ENCODE measurements around the gene MYL9.
"Not testable (repeated sequence)": the region's sequence is repeated elsewhere in the genome, so short reads cannot be mapped to it uniquely, and the experiment has no call there.

MYL9 gene

GRCh38 chr20:36563374-36563773 lies 22.1 kb downstream of the MYL9 start:
- Histone ChIP-seq H3K4me3 (ENCODE audit: low read length) (peak overlapping the region; percentile 16), H3K9ac (ENCODE audit: low read length) (no peak overlapping the region), H3K9me3 (ENCODE audit: control insufficient read depth, low read depth, low read length) (peaks cover 6% of the 10 kb centered on the region), H3K4me1 (ENCODE audit: control insufficient read depth, low read depth, low read length) (peaks cover 11% of the 10 kb centered on the region), H3K27me3 (ENCODE audit: control insufficient read depth, insufficient read depth, low read length) (no peaks in the 10 kb centered on the region), H3K36me3 (ENCODE audit: control insufficient read depth, low read depth, low read length) (no peaks in the 10 kb centered on the region), H3K27ac (ENCODE audit: low read length) (no peak overlapping the region)

GRCh38 chr20:36564078-36564725 lies 22.9 kb downstream of the MYL9 start:
- H3K36me3 ChIP-seq (ENCODE audit: control insufficient read depth, low read depth, low read length); H3K9ac ChIP-seq (ENCODE audit: low read length); H3K9me3 ChIP-seq (ENCODE audit: control insufficient read depth, low read depth, low read length); H3K27me3 ChIP-seq (ENCODE audit: control insufficient read depth, insufficient read depth, low read length); H3K27ac ChIP-seq (ENCODE audit: low read length); H3K4me3 ChIP-seq (ENCODE audit: low read length): not testable (repeated sequence)
- H3K4me1 ChIP-seq (ENCODE audit: control insufficient read depth, low read depth, low read length), result peaks cover 11% of the 10 kb centered on the region

GRCh38 chr20:36564726-36565121 lies 23.4 kb downstream of the MYL9 start:
- H3K27ac ChIP-seq (ENCODE audit: low read length); H3K36me3 ChIP-seq (ENCODE audit: control insufficient read depth, low read depth, low read length); H3K4me3 ChIP-seq (ENCODE audit: low read length); H3K9me3 ChIP-seq (ENCODE audit: control insufficient read depth, low read depth, low read length); H3K9ac ChIP-seq (ENCODE audit: low read length); H3K27me3 ChIP-seq (ENCODE audit: control insufficient read depth, insufficient read depth, low read length): not testable (repeated sequence)
- H3K4me1 ChIP-seq (ENCODE audit: control insufficient read depth, low read depth, low read length), result peaks cover 15% of the 10 kb centered on the region

GRCh38 chr20:36565520-36565919 lies 24.2 kb downstream of the MYL9 start:
- H3K27me3 ChIP-seq (ENCODE audit: control insufficient read depth, insufficient read depth, low read length), result no peaks in the 10 kb centered on the region
- H3K9me3 ChIP-seq (ENCODE audit: control insufficient read depth, low read depth, low read length), result peaks cover 6% of the 10 kb centered on the region
- no peak overlapping the region for H3K4me3 ChIP-seq (ENCODE audit: low read length)
- H3K4me1 ChIP-seq (ENCODE audit: control insufficient read depth, low read depth, low read length), result peaks cover 19% of the 10 kb centered on the region
- H3K9ac ChIP-seq (ENCODE audit: low read length), result no peak overlapping the region
- no peaks in the 10 kb centered on the region for H3K36me3 ChIP-seq (ENCODE audit: control insufficient read depth, low read depth, low read length)
- no peak overlapping the region for H3K27ac ChIP-seq (ENCODE audit: low read length)

- Histone ChIP-seq H3K9me3 (ENCODE audit: control insufficient read depth, low read depth, low read length) (peaks cover 6% of the 10 kb centered on the region), H3K4me1 (ENCODE audit: control insufficient read depth, low read depth, low read length) (peaks cover 31% of the 10 kb centered on the region), H3K9ac (ENCODE audit: low read length) (no peak overlapping the region), H3K27me3 (ENCODE audit: control insufficient read depth, insufficient read depth, low read length) (no peaks in the 10 kb centered on the region), H3K4me3 (ENCODE audit: low read length) (no peak overlapping the region), H3K36me3 (ENCODE audit: control insufficient read depth, low read depth, low read length) (no peaks in the 10 kb centered on the region), H3K27ac (ENCODE audit: low read length) (no peak overlapping the region)
Measured at GRCh38 chr20:36569847-36570429, 28.6 kb downstream of the MYL9 start.

- Histone ChIP-seq H3K9me3 (ENCODE audit: control insufficient read depth, low read depth, low read length) (no peaks in the 10 kb centered on the region), H3K27me3 (ENCODE audit: control insufficient read depth, insufficient read depth, low read length) (no peaks in the 10 kb centered on the region), H3K4me3 (ENCODE audit: low read length) (peak overlapping the region; percentile 73), H3K36me3 (ENCODE audit: control insufficient read depth, low read depth, low read length) (no peaks in the 10 kb centered on the region), H3K4me1 (ENCODE audit: control insufficient read depth, low read depth, low read length) (peaks cover 42% of the 10 kb centered on the region), H3K9ac (ENCODE audit: low read length) (peak overlapping the region; percentile 63), H3K27ac (ENCODE audit: low read length) (peak overlapping the region; percentile 83)
Measured at GRCh38 chr20:36571564-36572504, 30.5 kb downstream of the MYL9 start.

GRCh38 chr20:36572701-36573102 lies 31.4 kb downstream of the MYL9 start:
- Histone ChIP-seq H3K27me3 (ENCODE audit: control insufficient read depth, insufficient read depth, low read length) (no peaks in the 10 kb centered on the region), H3K4me1 (ENCODE audit: control insufficient read depth, low read depth, low read length) (peaks cover 42% of the 10 kb centered on the region), H3K9ac (ENCODE audit: low read length) (peak overlapping the region; percentile 63), H3K36me3 (ENCODE audit: control insufficient read depth, low read depth, low read length) (no peaks in the 10 kb centered on the region), H3K4me3 (ENCODE audit: low read length) (peak overlapping the region; percentile 73), H3K27ac (ENCODE audit: low read length) (peak overlapping the region; percentile 83), H3K9me3 (ENCODE audit: control insufficient read depth, low read depth, low read length) (no peaks in the 10 kb centered on the region)

- H3K4me3 ChIP-seq (ENCODE audit: low read length), result peak within 1 kb of the TSS; percentile 86
- H3K27ac ChIP-seq (ENCODE audit: low read length), result peak within 1 kb of the TSS; percentile 83
- H3K27me3 ChIP-seq (ENCODE audit: control insufficient read depth, insufficient read depth, low read length), result no peaks in the 10 kb centered on the region
- H3K36me3 ChIP-seq (ENCODE audit: control insufficient read depth, low read depth, low read length), result no peaks in the 10 kb centered on the region
- H3K9me3 ChIP-seq (ENCODE audit: control insufficient read depth, low read depth, low read length), result no peaks in the 10 kb centered on the region
- H3K9ac ChIP-seq (ENCODE audit: low read length), result peak within 1 kb of the TSS; percentile 92
- H3K4me1 ChIP-seq (ENCODE audit: control insufficient read depth, low read depth, low read length), result peaks cover 42% of the 10 kb centered on the region
Measured at GRCh38 chr20:36573103-36573797, 31.9 kb downstream of the MYL9 start, which contains the start of gene TGIF2. Gene TGIF2, plus strand, starts transcription at chr20:36573597. Its CDS starts 5,178 bp downstream, at chr20:36578775.

- peaks cover 42% of the 10 kb centered on the region for H3K4me1 ChIP-seq (ENCODE audit: control insufficient read depth, low read depth, low read length)
- H3K27me3 ChIP-seq (ENCODE audit: control insufficient read depth, insufficient read depth, low read length), result no peaks in the 10 kb centered on the region
- peak overlapping the region; percentile 92 for H3K9ac ChIP-seq (ENCODE audit: low read length)
- H3K4me3 ChIP-seq (ENCODE audit: low read length), result peak overlapping the region; percentile 86
- H3K9me3 ChIP-seq (ENCODE audit: control insufficient read depth, low read depth, low read length), result no peaks in the 10 kb centered on the region
- peaks cover 4% of the 10 kb centered on the region for H3K36me3 ChIP-seq (ENCODE audit: control insufficient read depth, low read depth, low read length)
- H3K27ac ChIP-seq (ENCODE audit: low read length), result no peak overlapping the region
Measured at GRCh38 chr20:36573798-36574365, 32.6 kb downstream of the MYL9 start.

GRCh38 chr20:36574366-36575135 lies 33.2 kb downstream of the MYL9 start:
- Histone ChIP-seq H3K4me1 (ENCODE audit: control insufficient read depth, low read depth, low read length) (peaks cover 40% of the 10 kb centered on the region), H3K4me3 (ENCODE audit: low read length) (peak overlapping the region; percentile 86), H3K27ac (ENCODE audit: low read length) (peak overlapping the region; percentile 64), H3K9me3 (ENCODE audit: control insufficient read depth, low read depth, low read length) (no peaks in the 10 kb centered on the region), H3K27me3 (ENCODE audit: control insufficient read depth, insufficient read depth, low read length) (no peaks in the 10 kb centered on the region), H3K36me3 (ENCODE audit: control insufficient read depth, low read depth, low read length) (peaks cover 9% of the 10 kb centered on the region), H3K9ac (ENCODE audit: low read length) (peak overlapping the region; percentile 92)
